Left ventricle myocardium superior (tissue), 1 donor: ENCODE results near the gene SRPRB. TPM values are rescaled to one million over a fixed set of nuclear protein-coding genes. Genes with fewer than 3 reads are reported as not detected.

Experiments
- ATAC-seq: fragments of 200-7000 bp; cut with Tn5 transposase; one replicate; pipeline ENCODE4 v1.9.1; 2020; ENCODE audit warnings: mild to moderate bottlenecking, moderate library complexity
- DNase-seq: peaks from one replicate; pipeline ENCODE4 v3.0.0-alpha.2; 2020
- intact Hi-C: fragments of 100-400 bp; cut with micrococcal nuclease; formaldehyde crosslinking; loops from one replicate; pipeline ENCODE4 v1.11.0; 2022
- total RNA-seq: library from RNA; stranded (reverse); fragmentation: NEBNext Ultra II Directional; extraction: Animal tissue kit (Norgen Biotek cat#: 25700); gene quantifications from one replicate; pipeline ENCODE4 v1.2.1, GENCODE V29; 2021
- donor health status: DM: no; HTN: yes; CAD: no; lungs with severe emphysema.

SRPRB gene
- total RNA-seq, 1 donor from 2014 or later = 29.1 TPM

DNA sequence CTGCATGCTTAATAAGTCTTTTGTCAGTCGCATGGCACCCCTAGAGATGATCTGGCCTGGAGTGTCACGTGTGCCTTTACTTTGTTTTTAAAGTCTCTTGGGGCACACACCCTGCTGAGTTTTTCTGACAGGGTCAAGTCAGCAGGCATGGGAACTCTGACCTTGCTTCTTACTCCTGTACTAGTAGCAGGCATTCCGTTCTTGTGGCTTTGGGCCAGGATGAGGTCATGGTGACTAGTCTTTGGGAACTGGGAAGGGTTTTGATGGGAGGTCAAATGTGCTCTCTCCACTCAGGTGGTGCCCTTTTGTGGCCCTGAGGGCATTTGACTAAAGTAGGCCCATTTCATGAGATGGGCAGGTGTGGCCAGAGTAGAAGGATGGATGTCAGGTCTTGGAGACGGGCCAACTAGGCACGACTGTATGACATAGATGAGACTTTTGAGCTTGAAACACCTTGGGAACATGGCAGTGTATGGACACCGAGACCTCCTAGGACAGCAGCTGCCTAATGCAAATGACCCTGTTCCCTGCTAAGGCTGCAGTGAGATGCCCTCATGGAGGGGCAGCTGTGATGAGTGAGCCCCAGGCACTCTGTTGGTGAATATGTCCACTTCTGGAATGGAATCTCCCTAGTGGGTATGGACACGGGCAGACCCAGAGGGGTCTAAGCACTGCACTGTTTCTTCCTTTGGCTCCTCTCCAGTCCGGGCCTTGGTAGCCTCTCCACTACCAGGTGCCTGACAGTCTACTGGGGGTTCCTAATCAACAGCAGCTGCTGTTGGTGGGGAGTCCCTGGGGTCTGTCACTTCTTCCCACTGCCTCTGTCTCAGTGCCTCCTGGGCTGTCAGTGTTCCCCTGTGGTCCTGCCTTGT lies 16.4 kb downstream of the SRPRB start:
- DNase-seq (peak; percentile 74), ATAC-seq (peak; percentile 82)
- intact Hi-C loops = loop anchor here (10.0 kb wide), 1 partner anchor 73 kb away; the partner anchor contains the start of gene RAB6B

DNA sequence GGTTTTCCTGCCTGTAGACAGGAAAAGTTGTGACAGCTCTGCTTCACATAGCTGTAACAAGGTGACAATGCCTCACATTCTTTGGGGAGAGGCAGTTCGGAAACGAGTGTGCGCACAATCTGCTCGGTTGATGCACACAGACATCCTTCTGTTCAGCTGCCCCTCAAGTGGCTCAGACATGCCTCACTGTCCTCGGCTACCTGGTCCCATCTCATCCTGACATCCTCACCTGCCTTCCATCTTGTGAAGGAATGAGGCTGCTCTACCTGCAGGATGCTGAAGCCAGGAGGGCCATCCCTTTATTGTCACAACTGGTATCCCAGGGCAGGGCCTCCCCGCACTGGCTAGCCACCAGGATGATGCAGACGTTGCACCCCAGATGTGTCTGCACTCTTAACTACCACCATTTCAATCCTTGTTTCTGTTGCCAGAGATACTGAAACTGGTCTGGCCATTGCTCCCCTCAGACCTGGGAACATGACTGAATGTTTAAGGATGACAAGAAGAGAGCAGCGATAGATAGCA lies 19.4 kb downstream of the SRPRB start:
- no peak for DNase-seq
- intact Hi-C loops = loop anchor here (10.0 kb wide), 1 partner anchor 70 kb away; the partner anchor contains the start of gene RAB6B
- no peak for ATAC-seq

DNA sequence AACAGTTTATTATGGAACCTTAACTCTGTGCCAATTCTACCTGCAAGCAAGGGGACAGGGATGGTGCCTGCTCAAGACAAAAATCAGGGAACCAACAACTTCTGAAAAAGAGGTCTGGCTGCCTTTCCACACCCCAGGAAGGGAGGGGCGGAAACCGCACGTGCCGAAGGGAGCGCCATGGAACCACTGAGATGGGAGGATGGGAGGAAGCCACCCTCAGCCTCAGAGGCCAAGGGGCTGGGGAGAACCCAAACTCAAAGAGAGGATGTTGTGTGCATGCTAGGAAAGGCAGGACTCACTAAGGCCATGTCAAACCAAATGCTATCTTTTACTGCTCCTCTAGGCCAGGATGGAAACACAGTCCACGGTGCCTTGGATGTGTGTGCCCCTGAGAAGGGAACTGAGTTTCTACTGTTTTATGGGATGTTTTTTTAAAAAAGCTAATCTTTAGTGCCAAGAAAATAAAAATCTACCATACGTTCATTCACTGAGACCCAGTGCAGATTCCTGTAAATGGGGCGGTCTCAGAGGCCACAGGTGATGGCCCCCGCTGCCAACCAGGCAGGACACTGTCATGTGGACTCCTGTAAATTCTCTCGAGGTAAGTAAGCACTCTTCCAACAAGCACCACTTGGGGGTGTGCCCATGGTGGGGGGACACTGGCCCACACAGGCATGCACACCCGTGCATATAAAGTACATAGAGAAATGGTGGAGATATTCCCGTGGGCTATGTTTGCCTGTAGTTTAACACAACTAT lies 20.5 kb downstream of the SRPRB start:
- ATAC-seq (no peak), DNase-seq (no peak)
- intact Hi-C loops = loop anchor here (10.0 kb wide), 1 partner anchor 69 kb away; the partner anchor contains the start of gene RAB6B

DNA sequence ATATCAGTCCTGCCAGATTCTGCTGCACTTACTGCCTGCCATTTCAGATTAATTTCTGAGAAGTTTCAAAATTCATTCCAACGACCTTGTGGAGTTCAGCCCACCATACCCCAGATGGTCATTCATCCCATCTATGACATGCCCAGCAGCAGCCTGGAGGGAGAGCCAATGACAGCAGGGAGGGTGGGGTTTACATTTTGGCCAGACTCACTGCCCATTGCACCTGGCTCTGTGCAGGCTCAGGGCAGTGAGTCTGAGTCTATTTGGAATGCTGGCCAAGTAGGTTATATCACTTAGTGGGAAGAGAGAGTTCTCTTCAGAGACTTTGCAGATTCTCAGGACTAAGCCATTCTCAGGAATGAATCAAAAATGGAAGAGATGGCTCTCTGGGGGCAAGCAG lies 21.5 kb downstream of the SRPRB start:
- ATAC-seq = no peak
- DNase-seq = no peak
- intact Hi-C loops = loop anchor here (10.0 kb wide), 1 partner anchor 68 kb away; the partner anchor contains the start of gene RAB6B

DNA sequence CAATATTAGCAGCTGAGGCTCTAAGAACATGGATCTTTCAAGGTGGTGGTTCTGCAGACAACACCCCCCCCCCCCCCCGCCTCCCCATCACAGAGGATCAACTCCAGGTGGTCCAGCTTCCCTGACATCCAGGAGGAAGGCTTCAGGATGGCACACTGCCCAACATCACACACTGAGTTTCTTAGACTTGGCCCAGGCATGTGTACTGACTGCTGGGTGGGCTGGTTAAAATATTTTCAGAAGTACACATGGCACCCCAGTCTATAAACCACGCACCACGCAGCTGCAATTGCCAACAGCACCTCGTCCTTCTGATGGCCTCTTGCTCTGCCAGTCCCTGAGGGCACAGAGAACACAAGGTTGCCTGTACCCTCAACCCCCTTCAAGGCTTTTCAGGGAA lies 22.1 kb downstream of the SRPRB start:
- no peak for DNase-seq
- intact Hi-C loops = loop anchor here (10.0 kb wide), 1 partner anchor 67 kb away; the partner anchor contains the start of gene RAB6B
- no peak for ATAC-seq

DNA sequence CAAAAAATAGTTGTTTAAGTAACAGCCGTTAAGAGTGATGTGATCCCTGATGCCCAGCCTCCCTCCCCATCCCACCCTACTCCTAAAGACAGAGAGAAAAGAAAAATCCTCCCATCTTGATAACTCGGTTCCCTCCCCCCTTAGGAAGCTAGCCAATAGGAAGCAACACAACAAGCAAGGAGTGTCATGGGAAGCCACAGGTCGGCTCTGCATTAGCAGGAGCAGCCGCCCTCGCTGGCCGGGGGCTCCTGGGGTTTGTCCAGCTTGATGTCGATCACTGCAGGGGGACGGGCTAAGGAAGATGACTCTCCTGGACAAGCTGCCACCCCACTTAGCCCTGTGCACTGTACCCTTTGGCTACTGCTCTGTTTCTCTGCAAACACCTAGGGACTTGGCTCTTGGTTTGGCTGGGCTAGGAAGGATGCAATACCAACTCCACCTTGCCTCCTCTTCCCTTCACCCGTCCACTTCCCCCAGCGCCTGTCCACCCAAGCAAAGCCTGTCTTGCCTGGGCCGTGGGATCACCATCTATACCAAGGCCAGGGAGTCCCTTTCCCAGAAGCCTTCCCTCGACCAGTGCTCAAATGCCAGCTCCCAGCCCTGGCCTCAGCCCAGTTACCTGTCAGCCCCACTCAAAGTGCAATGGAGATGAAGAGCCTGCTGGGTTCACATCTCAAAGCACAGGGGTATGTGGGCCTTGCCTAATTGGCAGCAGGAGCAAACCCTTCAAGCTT lies 23.1 kb downstream of the SRPRB start:
- ATAC-seq (peak; percentile 89), DNase-seq (peak; percentile 69)
- intact Hi-C loops = loop anchor here (10.0 kb wide), 1 partner anchor 66 kb away; the partner anchor contains the start of gene RAB6B

DNA sequence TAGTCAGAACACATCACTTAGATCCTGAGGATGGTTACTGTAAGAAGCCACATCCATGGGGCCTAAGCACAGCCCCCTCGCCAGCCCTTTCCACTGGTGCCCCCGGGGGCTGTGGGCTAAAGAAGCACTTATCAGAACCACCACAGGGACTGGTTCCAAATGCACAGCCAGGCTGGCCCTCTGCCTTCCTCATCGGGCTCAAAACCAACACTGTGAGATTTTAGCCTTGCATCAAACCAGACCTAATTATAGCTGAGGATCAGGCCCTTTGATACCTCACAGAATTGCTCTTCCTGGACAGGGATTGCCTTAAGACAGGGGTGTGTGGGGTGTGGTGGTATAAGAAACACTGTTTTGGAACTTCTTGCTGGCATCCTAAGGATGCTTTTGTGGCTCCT lies 23.7 kb downstream of the SRPRB start:
- intact Hi-C loops = loop anchor here (10.0 kb wide), 1 partner anchor 65 kb away; the partner anchor contains the start of gene RAB6B
- peak; percentile 85 for ATAC-seq

DNA sequence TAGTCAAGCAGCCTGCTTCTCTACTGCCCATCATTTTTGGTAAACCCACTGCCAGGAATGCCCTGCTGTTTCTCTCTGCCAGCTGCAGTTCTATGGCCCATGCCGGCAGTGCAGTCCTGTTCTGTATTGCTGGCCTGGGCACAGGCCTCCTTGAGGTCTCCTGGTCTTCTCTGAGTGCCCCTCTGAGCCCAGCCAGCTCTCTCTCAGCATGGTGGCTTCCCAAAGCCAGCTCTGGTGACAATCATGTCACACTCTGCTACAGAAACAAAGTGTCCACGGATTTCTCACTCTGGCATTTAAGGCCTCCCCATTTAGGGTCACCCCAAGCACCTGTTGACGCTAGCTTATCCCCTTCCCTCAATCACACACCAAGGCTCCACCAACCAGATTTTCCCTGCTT lies 24.5 kb downstream of the SRPRB start:
- ATAC-seq (peak; percentile 77), DNase-seq (no peak)
- intact Hi-C loops = no loop called here

More for the DNA sequence above, 23.7 kb downstream of the SRPRB start:
- DNase-seq = no peak

DNA sequence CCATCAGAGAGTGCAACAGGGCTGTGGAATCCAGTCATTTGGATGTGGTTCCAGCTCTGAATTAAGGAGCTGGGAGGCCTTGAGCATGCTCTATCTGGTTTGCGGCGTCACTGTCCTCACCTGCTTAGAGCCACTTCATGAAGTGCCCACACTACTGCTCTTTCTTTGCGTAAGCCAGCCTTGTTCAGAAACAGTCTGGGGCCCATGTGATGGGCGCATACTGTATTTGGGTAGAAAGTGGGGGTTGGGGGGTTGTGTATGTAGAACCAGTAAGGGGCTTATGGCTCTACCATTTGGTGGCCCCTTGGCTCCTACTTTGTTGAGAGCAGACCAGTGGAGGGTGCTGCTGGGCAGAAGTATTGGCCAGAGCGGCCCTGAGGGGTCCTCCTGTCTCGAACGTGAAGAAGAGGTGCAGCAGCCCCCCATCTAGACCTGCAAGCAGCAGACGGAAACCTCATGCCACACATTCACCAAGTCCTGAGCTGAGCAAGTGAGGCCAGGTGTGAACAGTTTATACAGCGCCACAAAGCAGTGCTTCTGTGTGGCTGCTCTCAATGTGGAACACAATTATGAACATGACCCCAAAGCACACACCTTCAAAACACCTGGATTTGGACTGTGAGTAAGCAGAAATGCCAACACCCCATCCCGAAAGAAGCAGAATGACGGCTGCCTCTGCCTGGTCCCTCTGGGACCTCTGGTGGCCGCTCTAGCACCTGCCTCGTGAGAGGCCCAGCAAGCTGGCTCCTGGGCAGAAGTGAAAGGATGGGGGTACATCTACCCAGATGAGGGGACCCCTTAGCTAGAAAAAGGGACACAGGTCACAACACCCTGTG lies 26.6 kb downstream of the SRPRB start:
- no peak for ATAC-seq
- intact Hi-C loops = no loop called here
- no peak for DNase-seq

DNA sequence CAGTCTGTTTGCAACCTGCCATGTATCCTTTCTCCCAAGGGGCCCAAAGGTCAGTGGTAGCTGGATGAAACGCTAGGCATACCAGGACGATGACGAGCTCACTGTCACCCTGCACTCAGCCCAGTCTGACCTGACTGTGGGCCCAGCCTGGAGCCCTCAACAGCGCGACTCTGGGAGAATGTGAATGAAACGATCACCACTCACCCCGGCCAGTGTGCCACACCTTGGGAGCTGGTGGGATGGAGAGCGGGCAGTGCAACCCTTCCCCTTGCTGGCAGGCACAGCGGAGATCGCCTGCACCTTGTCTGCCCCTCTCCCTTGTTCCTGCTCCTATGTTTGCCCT lies 27.2 kb downstream of the SRPRB start:
- ATAC-seq (no peak), DNase-seq (no peak)
- intact Hi-C loops = no loop called here

DNA sequence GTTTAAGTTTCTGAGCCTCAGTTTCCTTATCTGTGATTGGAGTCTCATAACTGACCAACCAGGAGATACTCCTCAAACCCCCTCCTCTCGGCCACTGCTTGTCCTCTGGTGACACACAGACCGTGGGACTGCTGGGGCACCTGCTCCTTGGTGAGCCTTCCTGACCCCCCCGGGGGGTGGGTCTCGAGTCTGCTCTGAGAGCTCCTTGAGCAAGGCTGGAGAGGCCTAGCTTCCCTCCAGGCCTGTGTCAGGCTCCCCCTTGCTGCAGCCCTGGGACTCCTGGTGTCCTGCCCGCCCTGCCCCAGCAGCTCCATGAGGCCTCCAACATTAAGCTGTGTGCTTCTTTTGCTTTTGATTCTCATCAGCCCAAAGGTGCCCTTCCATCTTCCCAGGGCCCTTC lies 27.7 kb downstream of the SRPRB start:
- intact Hi-C loops = no loop called here
- ATAC-seq = no peak
- DNase-seq = no peak

DNA sequence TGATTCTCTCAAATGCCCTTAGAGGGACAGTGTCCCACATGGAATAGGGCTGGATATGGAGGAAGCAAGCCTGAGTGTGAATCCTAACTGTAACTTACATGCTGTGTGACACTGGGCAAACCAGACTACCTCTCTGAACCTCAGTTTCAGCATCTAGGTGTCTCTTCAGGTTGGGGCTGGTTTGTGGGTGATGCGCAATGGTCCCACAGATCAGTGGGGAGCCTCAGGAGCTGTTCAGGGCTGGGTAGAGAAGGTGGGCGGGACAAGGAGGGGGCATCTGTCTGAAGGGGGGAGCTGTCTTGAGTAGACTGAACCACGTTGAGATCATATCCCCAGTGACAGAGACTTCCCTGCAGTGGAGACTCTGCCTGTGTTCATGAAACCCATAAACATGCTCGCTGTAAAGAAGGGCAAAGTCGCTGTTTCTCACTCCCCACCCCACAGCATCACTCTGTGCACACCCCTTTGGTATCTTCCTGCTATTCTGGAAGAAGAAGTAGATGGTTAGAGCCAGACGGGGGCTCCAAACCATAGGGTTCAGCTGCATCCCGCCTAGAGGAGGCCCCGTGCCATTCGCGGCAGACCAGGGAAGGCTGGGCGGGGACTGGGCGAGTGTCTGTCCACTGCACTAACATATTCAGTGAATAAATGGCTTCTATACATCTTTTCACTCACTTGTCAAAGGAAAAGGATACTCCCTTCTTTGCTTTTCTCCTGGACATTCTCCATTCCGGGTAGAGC lies 28.4 kb downstream of the SRPRB start:
- DNase-seq = no peak
- intact Hi-C loops = no loop called here
- ATAC-seq = no peak

DNA sequence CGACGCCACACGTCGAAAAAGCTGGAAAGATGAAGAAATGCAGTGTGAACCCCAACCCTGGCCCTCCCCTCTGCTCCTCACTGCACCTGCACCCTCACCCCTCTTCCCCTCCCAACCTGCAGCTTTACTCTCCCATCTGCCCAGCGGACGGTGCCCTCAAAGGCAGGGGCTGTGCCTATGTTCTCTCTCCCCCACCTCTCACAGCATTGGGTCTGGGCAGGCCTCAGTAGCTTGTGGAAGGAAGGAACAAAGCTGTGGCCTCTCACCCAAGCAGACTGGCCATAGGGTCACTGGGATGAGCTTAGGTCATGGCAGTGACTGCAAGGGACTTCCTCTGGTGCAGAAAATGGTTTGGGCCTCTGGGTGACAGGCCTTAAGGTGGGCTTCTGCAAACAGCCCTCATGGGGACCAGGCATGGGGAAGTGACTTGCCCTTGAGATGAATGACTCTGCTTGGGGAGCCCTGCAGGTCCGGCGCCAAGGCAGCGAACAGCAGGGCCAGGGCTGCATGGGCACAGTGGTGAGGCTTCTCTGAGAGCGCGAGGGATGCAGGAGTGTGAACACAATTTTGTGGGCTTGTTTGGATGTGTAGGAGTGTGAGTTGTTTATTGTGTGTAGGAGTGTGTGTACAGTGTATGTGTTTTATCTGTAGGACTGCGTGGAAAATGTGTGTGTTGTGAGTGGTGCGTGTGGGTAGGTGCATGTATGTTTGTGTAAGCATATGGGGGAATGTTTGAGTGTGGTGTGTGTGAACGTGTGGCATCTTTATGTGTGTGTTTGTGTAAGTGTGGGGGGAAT lies 29.2 kb downstream of the SRPRB start:
- DNase-seq (no peak), ATAC-seq (no peak)
- intact Hi-C loops = no loop called here

DNA sequence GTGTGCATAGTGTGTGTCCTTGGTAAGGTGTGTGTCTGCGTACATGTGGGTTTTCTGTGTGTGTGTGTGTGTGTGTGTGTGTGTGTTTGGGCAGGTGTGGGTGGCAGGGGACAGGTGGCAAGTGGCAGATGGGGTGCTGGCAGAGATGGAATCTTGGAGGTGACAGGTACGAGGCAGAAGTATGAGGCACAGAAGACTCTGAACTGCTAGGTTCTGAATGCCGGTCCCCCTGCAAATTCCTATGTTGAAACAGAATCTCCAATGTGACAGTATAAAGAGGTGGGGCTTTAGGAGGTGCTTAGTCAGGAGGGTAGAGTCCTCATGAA lies 29.8 kb downstream of the SRPRB start:
- no peak for DNase-seq
- intact Hi-C loops = no loop called here
- no peak for ATAC-seq

DNA sequence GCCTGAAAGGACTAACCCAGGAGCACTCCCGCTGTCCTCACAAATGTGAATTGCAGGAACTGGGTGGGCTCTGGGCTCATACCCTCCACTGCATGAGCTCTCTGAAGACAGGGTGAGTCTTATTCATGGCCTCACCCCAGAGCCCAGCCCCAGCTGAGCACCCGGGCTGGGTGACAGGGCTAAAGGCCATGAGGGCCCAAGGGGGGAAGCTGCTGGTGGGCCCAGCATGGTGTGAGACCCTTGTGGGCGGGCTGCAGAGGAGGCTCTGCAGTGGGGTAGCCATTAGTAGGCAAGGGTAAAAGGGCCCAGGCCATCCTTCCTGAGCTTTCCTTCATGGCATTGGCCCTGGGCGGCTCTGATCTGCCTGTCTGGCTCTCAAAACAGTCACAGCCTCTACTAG lies 30.3 kb downstream of the SRPRB start:
- ATAC-seq = no peak
- intact Hi-C loops = no loop called here
- no peak for DNase-seq

DNA sequence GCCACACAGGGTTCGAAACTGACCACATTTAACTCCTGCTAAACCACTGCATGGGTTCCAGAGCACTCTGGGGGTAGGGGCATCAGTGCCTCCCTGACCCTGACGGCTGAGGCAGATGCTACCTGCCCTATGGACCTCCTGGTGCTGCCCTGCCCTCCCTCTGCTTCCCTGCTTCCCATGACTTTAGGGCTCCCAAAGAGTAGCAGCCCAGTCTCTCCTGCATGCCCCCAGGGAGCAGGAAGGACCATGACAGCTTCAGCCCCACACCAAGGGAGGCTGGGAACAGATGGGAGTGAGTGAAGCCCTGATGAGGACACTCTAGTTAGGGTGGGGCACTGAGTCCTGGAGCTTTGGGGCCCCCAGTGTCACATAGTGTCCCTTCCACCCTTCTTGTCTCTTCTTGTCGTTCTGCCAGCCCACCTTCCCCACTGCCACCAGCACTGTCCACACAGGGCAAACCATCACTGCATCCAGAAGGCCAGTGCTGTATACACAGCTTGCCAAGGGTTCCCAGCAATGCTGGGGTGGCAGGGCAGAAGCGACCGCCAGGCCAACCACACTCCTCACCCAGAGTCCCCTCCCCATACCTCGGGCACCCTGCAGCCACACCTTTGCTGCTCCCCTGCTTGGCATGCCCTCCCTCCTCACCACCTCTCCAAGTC lies 31.0 kb downstream of the SRPRB start:
- ATAC-seq (no peak), DNase-seq (no peak)
- intact Hi-C loops = no loop called here
